HG02798 (cell line): ENCODE data around the gene NRXN3.

Experiments
- ATAC-seq: cut with Tn5 transposase; IDR thresholded peaks from one replicate; pipeline ENCODE4 v1.9.1; 2021; ENCODE audit warnings: mild to moderate bottlenecking; ENCODE audit not compliant: unreplicated experiment, poor library complexity

Gene NRXN3

GRCh38 chr14:79464468-79464867, 1294.3 kb downstream of the NRXN3 start:
- no peak for ATAC-seq

GRCh38 chr14:79465651-79466050, 1295.5 kb downstream of the NRXN3 start:
- no peak for ATAC-seq

DNA sequence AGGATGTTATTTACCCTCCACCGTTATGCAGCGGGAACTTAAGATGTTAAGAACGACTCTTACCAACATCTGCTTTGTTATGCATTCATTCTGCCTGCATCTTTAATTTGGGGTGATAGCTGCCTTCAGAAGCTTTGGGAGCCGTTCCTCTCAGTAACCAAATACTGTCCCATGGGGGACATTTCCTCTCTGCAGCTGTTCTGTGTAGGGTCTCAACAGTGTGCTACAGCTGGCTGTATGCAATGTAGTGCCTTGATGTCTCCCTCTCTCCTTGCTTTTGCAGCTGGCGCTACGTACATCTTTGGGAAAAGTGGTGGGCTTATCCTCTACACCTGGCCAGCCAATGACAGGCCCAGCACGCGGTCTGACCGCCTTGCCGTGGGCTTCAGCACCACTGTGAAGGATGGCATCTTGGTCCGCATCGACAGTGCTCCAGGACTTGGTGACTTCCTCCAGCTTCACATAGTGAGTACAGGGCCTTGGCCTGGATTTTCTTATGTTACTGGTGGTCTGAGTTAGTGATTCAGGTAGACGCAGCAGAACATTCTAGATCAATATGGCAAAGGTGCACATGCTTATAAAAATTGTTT, 1296.9 kb downstream of the NRXN3 start:
- no peak for ATAC-seq

DNA sequence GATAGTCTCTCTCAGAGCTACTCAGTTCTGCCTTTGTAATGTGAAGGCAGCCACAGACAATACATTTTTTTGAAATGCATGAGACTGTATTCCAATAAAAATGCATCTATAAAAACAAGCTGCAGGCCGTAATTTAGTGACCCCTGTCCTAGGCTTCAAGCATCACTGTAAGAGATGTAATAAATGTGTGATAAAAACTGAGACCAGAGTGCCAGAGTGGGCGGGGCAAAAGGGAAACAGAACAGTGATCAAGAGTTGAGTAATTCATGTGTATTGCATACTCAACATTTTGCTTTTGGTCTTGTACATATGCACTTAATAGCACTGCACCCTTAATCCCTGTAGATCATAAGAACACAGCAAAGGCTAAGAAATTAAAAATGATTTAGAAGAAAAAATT, 1297.7 kb downstream of the NRXN3 start:
- no peak for ATAC-seq

DNA sequence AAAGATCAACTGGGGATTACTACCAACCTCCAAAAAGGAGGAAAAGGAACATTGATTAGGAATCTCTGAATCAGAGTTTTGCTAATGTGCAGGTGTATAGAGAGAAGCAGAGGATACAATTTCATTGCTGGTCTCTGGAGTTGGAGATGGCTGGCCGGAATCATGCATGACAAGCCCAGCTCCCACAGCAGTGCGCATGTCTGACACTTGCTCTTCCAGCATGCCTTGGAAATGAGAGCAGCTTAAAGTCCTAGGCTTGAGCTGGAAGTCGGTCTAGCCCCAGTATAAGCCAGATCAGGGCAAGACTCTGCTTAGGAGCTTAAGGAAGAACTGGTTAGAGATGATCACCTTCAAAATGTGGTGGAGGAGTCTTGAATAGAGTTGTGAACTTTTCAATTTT, 1298.3 kb downstream of the NRXN3 start:
- no peak for ATAC-seq

GRCh38 chr14:79473651-79474050, 1303.5 kb downstream of the NRXN3 start:
- ATAC-seq, result no peak

- ATAC-seq, result no peak
These were observed 1305.8 kb downstream of the NRXN3 start for GRCh38 chr14:79475887-79476532.

GRCh38 chr14:79476552-79476951, 1306.4 kb downstream of the NRXN3 start:
- no peak for ATAC-seq

DNA sequence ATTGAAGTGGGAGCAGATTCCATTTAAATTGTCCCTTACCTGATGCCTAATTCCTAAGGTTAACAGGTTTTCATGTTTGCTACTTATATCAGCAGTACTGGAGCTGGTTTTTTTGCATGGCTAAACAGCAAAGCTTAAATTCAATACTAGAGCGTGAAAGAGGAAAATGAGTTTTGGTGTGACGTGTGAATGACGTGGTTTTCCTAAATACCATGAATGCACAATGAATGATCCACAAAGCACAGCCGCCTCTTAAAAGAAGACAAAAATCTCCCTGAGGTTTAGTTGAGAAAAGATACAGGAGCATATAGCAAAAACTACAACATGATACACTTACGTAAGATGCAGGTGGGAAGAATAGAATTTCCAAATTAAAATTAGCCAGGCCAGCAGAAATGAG, 1310.0 kb downstream of the NRXN3 start:
- no peak for ATAC-seq

DNA sequence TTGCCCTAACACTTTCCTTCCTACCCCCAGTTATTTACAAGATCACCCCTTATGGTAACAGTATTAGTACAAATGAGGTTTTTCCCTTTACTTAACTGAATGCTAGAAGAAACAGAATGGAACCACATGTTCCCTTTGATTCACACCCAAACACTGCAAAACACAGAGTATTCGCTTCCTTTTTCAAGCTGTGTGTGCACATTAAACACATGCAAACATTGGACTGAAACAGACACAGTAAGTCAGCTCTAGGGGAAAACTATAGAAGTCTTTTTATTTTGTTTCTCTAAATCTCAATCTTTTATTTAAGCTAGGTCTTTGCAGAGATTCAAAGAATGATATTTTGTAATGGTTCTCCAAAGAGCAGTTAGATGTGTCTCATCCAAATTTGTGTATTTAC, 1312.7 kb downstream of the NRXN3 start:
- ATAC-seq, result no peak

DNA sequence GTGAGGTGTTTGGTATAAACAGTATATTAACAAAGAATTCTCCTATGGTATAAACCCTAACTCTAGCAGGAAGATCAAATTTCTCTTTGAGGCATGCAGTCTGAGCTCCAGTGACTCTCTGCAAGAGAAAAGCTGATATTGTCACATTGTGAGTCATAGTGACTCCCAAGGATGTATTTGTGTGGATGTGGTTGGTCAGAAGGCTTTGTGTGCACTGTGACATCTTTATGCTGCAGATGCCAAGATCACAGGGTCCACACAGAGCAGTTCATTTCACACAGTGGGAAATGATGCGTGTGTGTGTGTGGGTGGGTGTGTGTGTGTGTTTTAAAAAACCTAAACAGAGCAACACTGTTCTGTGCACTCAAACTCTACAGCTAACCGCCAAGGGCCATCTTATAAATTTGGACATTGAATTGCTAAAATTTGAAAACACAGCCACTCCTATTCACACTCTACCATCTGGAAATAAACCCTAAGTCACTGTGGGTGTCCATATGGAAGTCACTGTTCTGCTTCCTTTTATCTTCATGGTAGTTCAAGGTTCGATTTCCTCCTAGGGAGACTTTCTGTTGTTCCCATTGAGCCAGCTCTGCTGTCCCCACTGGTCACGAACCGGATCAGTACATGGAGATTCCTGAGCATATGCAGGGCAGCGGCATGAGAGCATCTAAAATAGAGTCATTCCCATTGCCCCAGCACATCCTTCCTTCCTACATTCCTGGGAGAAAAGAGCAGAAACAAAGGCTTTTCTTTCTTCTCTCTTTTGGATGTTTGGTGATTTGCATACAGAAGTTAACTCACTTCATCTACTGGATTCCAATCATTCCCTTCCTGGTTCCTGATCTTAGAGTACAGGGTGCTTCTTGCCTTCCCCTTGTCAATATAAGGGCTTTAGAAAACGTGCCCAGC, 1313.6 kb downstream of the NRXN3 start:
- ATAC-seq, result no peak

GRCh38 chr14:79487632-79488031, 1317.5 kb downstream of the NRXN3 start:
- ATAC-seq, result no peak

- ATAC-seq, result no peak
These were observed 1321.0 kb downstream of the NRXN3 start for GRCh38 chr14:79491161-79491560.

GRCh38 chr14:79493081-79493645, 1323.0 kb downstream of the NRXN3 start:
- no peak for ATAC-seq

- no peak for ATAC-seq
These were observed 1326.5 kb downstream of the NRXN3 start for GRCh38 chr14:79496701-79497100.

DNA sequence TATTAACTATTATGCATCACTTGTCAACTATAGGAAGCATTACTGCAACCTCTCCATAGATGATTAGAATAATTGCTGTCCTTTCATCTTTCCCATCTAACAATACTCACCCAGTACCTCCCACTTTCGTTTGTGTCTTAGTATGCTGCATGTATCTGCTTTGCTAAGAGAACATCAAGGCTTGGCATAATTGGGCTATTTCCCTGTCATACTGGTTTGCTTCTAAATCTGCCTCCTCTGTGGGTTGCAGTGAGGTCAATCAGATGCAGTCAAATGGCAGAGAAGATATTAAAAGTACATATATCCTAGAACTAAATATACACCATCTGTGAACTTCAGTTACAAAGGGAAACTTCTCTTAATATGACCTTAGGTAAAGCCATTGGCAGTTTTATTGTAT, 1330.3 kb downstream of the NRXN3 start:
- ATAC-seq, result no peak

DNA sequence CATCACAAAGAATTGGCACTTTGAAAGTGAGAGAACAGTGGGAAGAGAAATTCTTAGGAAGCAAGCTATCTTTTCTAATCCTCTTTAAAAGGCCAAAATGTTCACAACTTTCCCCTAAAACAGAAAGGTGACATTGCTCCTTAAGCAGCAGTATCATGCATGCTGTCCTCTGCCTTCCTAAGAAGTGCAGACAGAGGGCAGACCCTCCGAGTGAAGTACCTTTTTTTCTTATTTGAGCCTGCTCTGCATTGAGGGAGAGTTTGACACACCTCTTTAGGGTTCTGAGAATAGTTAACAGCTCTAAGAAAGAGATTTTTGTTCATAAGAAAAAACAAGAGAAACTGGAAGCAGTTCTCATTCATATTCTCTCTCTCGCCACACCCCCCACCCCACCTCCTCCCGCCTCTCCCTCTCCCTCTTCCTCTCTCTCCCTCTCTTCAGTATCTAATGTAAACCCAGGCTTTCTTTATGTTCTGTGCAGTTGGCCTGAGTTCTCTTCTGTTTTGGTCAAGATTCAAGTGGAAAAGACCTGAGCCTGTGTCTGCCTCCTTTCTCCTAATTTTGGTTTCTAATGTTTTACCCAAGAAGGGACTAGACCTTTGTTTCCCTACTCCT, 1332.1 kb downstream of the NRXN3 start:
- no peak for ATAC-seq

GRCh38 chr14:79502751-79503148, 1332.6 kb downstream of the NRXN3 start:
- ATAC-seq, result no peak

DNA sequence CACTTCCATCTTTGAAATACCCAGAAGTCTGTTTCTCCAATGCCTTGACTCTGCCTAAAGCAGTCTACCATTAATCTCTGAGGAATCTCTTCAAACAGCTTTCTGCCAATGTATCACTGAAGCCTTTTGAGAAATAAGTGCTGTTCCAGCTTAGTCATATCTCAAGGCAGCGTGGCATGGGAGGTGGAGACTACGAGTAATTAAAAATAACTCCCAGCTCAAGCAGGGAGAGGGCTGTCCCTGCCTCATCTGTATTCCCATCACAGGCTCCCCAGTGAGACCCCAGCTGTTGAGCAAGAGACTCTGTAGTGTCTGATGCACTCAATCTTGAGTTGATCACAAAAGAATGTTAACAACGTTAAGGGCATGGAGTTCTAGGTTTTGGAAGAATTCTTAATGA, 1340.5 kb downstream of the NRXN3 start:
- ATAC-seq, result no peak

DNA sequence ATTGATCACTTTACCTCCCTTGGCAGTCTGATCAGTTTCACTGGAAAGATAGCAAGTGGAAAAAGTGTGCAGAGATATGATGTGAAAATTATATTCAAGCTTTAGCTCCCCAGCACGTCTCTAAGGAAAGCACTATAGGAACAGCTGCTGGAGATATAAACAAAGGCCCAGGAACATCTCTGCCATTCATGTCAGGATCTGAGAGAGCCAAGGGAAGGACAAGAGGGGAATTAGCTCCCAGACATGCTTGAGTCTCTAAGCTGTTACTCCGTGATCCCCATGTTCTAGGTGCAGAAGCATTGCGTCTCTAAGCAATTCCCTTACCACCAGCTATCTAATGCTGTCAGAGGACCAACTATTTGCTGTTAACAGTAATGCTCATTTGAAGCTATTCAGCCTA, 1341.0 kb downstream of the NRXN3 start:
- ATAC-seq, result no peak

DNA sequence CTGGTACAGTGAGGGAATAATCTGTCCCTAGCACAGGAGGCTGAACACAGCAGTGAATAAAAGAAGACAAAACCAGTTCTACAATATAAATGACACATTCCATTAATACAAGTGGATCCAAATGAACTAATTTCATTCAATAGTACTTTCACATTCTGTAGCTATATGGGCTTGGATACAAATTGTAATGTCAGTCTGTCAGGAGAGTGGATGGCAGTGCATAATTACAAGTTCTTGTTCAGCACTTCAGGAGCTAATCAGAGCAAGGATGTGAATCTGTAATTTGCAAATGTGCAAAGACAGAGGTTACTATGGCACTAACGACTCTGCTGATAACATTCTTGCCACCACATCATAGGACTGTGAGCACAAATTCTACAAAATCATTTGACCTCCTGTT, 1343.3 kb downstream of the NRXN3 start:
- ATAC-seq, result no peak
